ENCODE measurements around the gene MED9.

DNA sequence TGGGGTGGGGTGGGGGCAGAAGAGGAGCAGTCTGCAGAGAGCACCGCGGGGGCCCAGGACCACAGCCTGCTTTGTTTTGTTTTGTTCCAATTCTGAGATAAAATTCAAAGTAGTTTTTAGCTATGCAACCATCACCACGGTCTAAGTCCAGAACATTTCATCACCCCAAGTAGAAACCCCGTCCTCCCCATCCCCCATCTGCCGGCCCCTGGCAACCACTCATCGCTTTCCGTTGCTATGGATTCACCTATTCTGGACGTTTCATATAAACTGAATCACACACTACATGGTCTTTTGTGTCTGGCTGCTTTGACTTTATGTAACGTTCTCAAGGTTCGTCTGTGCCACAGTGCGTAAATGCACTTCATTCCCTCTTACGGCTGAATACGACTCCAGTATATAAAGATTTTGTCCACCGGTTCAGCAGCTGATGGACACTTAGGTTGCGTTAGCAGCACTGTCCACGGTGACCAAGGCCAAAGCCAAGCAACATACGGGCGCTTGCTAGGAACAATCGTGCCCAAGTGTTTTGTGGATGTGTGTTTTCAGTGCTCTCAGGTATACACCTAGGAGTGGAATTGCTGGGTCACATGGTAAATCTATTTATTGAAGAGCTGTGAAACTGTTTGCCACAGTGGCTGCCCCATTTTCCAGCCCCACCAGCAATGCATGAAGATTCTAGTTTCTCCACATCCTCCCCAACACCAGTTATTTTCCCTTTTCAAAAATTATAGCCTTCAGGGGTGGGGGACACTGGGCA is 47.1 kb downstream of the MED9 start:
- TF ChIP-seq, protein P1, sequence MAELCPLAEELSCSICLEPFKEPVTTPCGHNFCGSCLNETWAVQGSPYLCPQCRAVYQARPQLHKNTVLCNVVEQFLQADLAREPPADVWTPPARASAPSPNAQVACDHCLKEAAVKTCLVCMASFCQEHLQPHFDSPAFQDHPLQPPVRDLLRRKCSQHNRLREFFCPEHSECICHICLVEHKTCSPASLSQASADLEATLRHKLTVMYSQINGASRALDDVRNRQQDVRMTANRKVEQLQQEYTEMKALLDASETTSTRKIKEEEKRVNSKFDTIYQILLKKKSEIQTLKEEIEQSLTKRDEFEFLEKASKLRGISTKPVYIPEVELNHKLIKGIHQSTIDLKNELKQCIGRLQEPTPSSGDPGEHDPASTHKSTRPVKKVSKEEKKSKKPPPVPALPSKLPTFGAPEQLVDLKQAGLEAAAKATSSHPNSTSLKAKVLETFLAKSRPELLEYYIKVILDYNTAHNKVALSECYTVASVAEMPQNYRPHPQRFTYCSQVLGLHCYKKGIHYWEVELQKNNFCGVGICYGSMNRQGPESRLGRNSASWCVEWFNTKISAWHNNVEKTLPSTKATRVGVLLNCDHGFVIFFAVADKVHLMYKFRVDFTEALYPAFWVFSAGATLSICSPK (IDR thresholded peaks at IDR 0.05; ENCODE audit: borderline replicate concordance) = no peak
- no peak for TF ChIP-seq HDGF (IDR thresholded peaks at IDR 0.05)
- no peak for TF ChIP-seq POLR2AphosphoS5 (IDR thresholded peaks at IDR 0.05; ENCODE audit: control insufficient read depth, insufficient read depth, low read depth, low read length)
- TF ChIP-seq MXI1 (IDR thresholded peaks at IDR 0.05; ENCODE audit: low read depth, low read length) = no peak
- TF ChIP-seq CREBBP (IDR thresholded peaks at IDR 0.05; ENCODE audit: low read depth, low read length) = no peak
- TF ChIP-seq FOS (IDR thresholded peaks at IDR 0.05; ENCODE audit: extremely low read depth, insufficient read length) = no peak
- no peak for TF ChIP-seq ZNF408 (CRISPR knock-in tag; IDR thresholded peaks at IDR 0.05; ENCODE audit: low read depth)
- no peak for TF ChIP-seq NUFIP1 (IDR thresholded peaks at IDR 0.05; ENCODE audit: partially characterized antibody)
- no peak for TF ChIP-seq SRSF7 (optimal IDR thresholded peaks at IDR 0.05; ENCODE audit: low read depth, low read length)
- TF ChIP-seq SREBF1 (IDR thresholded peaks at IDR 0.05; ENCODE audit: borderline replicate concordance, low read depth, low read length) = no peak
- no peak for TF ChIP-seq PRPF4 (IDR thresholded peaks at IDR 0.05; ENCODE audit: insufficient read depth, low read depth, low read length, poor library complexity, severe bottlenecking)
- TF ChIP-seq, protein P2, sequence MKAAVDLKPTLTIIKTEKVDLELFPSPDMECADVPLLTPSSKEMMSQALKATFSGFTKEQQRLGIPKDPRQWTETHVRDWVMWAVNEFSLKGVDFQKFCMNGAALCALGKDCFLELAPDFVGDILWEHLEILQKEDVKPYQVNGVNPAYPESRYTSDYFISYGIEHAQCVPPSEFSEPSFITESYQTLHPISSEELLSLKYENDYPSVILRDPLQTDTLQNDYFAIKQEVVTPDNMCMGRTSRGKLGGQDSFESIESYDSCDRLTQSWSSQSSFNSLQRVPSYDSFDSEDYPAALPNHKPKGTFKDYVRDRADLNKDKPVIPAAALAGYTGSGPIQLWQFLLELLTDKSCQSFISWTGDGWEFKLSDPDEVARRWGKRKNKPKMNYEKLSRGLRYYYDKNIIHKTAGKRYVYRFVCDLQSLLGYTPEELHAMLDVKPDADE (conservative IDR thresholded peaks at IDR 0.05; ENCODE audit: control insufficient read depth, low read depth, low read length) = no peak
- no peak for TF ChIP-seq ZEB2 (IDR thresholded peaks at IDR 0.05)
- TF ChIP-seq, protein P3, sequence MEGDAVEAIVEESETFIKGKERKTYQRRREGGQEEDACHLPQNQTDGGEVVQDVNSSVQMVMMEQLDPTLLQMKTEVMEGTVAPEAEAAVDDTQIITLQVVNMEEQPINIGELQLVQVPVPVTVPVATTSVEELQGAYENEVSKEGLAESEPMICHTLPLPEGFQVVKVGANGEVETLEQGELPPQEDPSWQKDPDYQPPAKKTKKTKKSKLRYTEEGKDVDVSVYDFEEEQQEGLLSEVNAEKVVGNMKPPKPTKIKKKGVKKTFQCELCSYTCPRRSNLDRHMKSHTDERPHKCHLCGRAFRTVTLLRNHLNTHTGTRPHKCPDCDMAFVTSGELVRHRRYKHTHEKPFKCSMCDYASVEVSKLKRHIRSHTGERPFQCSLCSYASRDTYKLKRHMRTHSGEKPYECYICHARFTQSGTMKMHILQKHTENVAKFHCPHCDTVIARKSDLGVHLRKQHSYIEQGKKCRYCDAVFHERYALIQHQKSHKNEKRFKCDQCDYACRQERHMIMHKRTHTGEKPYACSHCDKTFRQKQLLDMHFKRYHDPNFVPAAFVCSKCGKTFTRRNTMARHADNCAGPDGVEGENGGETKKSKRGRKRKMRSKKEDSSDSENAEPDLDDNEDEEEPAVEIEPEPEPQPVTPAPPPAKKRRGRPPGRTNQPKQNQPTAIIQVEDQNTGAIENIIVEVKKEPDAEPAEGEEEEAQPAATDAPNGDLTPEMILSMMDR (IDR thresholded peaks at IDR 0.05 in 2 of 3, conservative IDR thresholded peaks at IDR 0.05 in 1 of 3; ENCODE audit: insufficient read depth in 2 of 3, low read depth in 1 of 3, low read length in 3 of 3) = no peak

All from K562 (cell line).